GM12878 (cell line): ENCODE measurements around the gene PITX1.

Source experiments
- ASH2L ChIP-seq: fragments of 300-600, 200-600 bp; sonication (generic); IDR thresholded peaks from 2 replicates; pipeline ENCODE4 v1.6.1; 2017; ENCODE audit warnings: low read depth, mild to moderate bottlenecking, borderline replicate concordance
- CBFB ChIP-seq: IDR thresholded peaks from 2 replicates; pipeline ENCODE4 v1.6.1; 2016; ENCODE audit warnings: antibody characterized with exemption, low read depth
- CTCF ChIP-seq, 3 experiments: IDR thresholded peaks in 2 of 3; conservative IDR thresholded peaks in 1 of 3; 2 replicates each; pipeline ENCODE4 v1.5.1; 2011; ENCODE audit warnings: low read depth in 3 of 3, low read length in 3 of 3, mild to moderate bottlenecking in 3 of 3, control low read depth in 2 of 3, moderate library complexity in 2 of 3, inconsistent platforms in 1 of 3, mixed read lengths in 1 of 3; ENCODE audit not compliant: control insufficient read depth in 2 of 3, insufficient read depth in 1 of 3; ENCODE audit errors: extremely low read depth in 1 of 3
- FOS ChIP-seq: IDR thresholded peaks from 3 replicates; pipeline ENCODE4 v1.6.1; 2011; ENCODE audit warnings: borderline replicate concordance; ENCODE audit not compliant: insufficient read length; ENCODE audit errors: extremely low read depth
- KDM1A ChIP-seq: fragments of 200-600 bp; sonication (generic); IDR thresholded peaks from 2 replicates; pipeline ENCODE4 v1.6.1; 2016; ENCODE audit warnings: borderline replicate concordance
- MYB ChIP-seq: fragments of 150-350 bp; IDR thresholded peaks from 2 replicates; pipeline ENCODE4 v1.6.1; 2014; ENCODE audit warnings: mild to moderate bottlenecking, low read depth, low read length, borderline replicate concordance
- NFYB ChIP-seq: IDR thresholded peaks from 2 replicates; pipeline ENCODE4 v1.6.1; 2011; ENCODE audit warnings: low read depth, mild to moderate bottlenecking, low read length, improper control_type of control experiment, moderate library complexity; ENCODE audit not compliant: insufficient read depth
- PML ChIP-seq: IDR thresholded peaks from 2 replicates; pipeline ENCODE4 v1.6.1; 2012; ENCODE audit warnings: low read length, inconsistent platforms
- POLR2AphosphoS5 ChIP-seq: IDR thresholded peaks from 2 replicates; pipeline ENCODE4 v1.6.1; 2011; ENCODE audit warnings: mild to moderate bottlenecking, low read length, inconsistent platforms
- SIN3A ChIP-seq: IDR thresholded peaks from 2 replicates; pipeline ENCODE4 v1.6.1; 2012; ENCODE audit warnings: low read depth, low read length, improper control_type of control experiment
- SMAD5 ChIP-seq: IDR thresholded peaks from 2 replicates; pipeline ENCODE4 v1.6.1; 2016; ENCODE audit warnings: antibody characterized with exemption, low read depth
- TBL1XR1 ChIP-seq: IDR thresholded peaks from 2 replicates; pipeline ENCODE4 v1.6.1; 2012; ENCODE audit warnings: low read depth, low read length, improper control_type of control experiment
- USF1 ChIP-seq: IDR thresholded peaks from 2 replicates; pipeline ENCODE4 v1.6.1; 2011; ENCODE audit warnings: borderline replicate concordance, low read depth, mild to moderate bottlenecking, moderate library complexity, mixed read lengths, low read length; ENCODE audit not compliant: insufficient read depth; ENCODE audit errors: extremely low read length
- YY1 ChIP-seq: IDR thresholded peaks from 2 replicates; pipeline ENCODE4 v1.6.1; 2011; ENCODE audit warnings: low read depth, mild to moderate bottlenecking, low read length

GRCh38 chr5:135054546-135054945 lies 20.5 kb upstream of the PITX1 start:
- TF ChIP-seq YY1 (no peak), CTCF (IDR thresholded peaks at IDR 0.05 in 2 of 3, conservative IDR thresholded peaks at IDR 0.05 in 1 of 3; ENCODE audit: control insufficient read depth in 2 of 3, extremely low read depth in 1 of 3, insufficient read depth in 1 of 3, low read depth in 3 of 3, low read length in 3 of 3) (no peak), MYB (no peak), FOS (no peak), USF1 (no peak), SIN3A (no peak), ASH2L (no peak), SMAD5 (no peak), CBFB (no peak), NFYB (no peak), PML (no peak), KDM1A (no peak), TBL1XR1 (no peak), POLR2AphosphoS5 (no peak)
